Stimulated activated CD4-positive, alpha-beta T cell treated with anti-CD3 and anti-CD28 coated beads, Interleukin-4, amount 100 ng/mL, for 4 hours (primary cell): ENCODE results near the gene NKX2-3.

Source experiments
- DNase-seq, 2 experiments: peaks; one replicate each; pipeline ENCODE4 v3.0.0-alpha.2; 2020

NKX2-3 gene

DNA sequence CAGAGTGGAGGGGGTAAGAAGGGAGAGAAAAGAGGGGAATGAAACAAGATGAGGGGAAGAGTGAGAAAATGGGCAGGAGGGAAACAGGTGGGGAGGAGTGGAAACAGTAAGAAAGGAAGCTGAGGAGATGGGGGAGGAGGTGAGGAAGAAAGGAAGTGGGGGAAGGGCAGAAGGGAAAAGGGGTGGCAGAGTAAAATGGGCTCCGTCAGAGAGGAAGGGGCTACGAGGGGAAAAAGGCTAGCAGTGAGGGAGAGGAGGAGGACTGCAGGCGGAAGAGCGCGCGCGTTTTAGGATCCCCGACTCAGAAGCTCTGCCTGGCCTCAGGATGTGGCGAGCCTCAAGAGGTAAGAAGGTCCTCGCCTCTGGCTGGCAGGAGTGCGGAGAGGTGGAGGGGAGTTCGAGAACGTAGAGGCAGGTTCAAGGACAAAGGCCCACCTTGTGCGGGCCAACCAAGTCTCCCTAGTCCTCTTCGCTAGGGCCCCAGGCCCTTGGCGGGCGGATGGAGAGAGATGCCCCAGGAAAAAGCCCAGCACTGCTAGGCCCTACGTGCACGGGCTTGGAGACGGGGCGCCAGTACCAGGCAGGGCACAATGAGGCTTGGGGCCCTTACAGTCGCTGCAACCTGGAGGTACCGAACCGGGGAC, 5.8 kb upstream of the NKX2-3 start:
- DNase-seq = no peak

DNA sequence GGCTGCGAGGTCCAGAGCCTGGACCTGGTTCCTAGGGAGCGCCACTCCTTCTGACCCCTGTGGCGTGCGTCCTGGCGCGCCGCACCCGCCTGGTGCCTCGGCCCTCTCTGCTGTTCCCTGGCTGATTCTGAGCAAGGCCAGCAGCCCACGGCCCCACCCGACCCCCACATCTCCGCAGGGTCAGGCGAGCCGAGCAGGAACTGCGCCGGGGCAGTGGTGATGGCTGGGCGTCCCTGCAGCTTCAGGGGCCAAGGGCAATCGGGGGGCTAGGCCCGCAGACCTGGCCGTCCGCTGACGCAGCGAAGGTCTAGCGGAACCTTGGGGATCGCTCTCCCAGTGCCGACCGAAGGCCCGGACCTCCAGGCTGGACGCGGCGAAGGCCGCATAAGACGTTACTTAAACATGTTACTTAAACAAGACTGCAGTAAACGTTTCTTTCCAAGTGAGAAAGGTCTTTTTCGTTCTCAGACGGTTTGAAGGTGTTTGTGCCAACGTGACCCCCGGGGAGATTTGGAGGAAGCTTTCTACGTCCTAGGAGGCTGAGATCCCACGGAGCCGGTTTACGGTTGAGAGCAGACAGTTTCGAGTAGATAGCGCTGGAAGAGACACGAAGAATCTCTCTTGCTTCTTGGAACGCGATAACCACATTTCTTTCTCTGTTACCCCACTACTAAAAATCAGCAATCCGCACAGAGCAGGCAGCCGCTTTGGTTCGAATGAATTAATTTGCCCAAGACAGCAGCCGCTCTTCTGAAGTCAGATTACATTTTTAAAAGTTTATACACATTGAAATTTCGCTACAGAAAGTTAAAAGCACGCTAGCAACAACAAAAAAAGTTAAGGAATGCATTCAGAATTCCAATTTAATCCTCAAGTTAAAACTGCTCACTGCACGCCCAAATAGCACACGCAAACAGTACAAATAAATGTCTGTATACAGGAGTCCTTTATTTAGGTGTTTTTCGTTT, 4.9 kb upstream of the NKX2-3 start:
- DNase-seq = no peak

DNA sequence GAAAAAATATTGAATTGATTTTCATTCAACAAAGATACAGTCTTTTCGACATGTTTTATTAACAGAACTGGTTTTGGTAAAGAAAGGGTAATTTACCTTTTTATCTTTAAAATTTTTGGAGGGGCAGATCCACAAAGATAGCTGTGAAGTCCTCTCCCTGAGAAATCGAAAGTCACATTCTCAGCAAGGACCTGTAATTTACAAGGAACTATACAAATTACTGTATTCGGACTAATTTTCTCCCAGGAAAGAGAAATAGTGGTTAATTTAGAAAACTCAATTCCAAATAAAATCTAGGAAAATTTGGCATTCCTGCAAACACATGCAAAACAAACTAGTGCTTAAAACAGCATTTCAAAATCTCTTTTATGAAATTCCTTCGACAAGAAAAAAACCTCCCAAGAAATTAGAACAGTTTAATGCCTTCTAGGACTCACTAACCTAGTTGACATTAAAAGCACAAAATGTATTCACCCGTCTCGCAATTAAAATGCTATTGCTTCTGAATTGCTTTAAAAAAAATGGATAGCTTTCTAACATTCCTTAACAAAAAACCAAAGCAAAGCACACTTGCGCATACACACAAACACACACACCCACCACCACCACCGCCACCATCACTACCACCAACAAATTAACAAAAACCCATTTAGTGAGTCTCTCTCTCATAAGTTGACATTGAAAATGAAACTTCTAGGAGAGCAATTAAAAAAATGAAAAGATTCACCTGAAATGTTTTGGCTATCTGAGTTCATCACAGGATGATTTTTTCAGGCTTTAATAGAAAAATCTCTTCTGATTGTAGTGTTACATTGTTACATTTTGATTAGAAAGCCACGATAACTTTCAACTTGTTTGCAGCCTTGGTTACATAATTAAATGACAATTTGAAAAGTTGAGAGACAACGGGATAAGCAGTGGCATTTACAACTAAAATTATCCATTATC, 4.0 kb upstream of the NKX2-3 start:
- DNase-seq = no peak

DNA sequence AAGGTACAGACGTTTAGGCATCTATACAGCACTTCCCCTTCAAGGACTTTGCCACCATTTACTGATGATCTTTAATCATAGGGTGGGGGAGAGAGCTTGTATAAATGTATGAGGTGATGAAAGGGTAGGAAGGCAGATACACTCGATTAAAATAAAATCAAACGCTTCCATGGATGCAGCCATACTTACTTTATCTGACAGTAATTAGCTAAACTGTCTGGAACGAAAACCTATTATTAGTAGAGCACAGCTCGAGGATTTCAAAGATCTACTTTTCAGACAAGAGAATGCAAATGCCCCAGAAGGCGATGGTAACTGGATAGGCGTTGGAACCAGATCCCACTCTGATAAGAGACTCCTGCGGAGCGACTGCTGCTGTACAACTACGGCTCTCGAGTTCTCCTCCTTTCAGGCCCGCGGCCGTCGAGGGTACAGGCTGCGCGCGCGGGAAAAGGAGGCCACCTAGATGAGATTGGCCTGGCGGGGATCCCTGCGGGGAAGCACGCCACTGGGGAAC, 3.1 kb upstream of the NKX2-3 start:
- DNase-seq = no peak

DNA sequence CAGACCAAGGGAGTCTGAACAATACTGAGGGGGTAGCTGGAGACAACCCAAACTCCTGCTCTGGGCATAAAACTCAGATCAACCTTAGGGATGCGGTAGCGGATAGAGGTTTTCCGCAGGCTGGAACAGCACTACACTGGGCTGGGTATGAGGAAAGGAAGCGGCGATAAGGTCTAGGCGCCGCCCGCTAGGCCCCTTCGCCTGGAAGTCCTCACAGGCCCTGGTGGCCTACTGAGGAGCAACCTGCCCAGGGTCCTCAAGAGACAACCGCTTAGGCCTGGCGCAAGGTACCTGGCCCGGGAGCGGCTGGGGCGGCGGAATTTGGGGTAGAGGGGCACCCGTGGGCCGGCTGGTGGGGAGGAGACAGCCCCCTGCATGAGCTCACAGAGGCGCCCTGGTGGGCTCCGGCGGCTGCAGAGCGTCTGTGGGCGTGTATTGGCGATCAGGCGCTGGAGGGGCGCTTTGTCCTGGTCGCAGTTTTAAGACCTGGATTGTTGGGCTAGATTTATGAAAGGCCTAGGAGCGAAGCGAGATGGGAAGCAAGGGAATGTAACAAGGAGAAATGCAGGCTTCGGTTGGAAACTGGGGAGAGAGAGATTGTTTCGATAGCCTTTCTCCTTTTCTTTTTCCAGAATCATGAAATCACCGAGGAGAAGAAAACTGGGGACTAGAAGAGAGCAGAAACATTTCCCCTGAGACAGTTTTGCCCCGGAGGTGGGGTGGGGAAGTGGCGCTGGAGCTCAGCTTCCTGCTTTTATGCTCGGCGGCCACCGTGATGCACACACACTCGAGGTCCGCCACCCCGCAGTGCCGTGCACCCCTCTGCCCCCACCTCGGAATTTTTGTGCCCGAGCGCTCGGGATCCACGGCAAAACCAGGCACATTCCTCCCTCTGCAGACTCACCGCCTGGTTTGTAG, 2.4 kb upstream of the NKX2-3 start:
- no peak for DNase-seq

DNA sequence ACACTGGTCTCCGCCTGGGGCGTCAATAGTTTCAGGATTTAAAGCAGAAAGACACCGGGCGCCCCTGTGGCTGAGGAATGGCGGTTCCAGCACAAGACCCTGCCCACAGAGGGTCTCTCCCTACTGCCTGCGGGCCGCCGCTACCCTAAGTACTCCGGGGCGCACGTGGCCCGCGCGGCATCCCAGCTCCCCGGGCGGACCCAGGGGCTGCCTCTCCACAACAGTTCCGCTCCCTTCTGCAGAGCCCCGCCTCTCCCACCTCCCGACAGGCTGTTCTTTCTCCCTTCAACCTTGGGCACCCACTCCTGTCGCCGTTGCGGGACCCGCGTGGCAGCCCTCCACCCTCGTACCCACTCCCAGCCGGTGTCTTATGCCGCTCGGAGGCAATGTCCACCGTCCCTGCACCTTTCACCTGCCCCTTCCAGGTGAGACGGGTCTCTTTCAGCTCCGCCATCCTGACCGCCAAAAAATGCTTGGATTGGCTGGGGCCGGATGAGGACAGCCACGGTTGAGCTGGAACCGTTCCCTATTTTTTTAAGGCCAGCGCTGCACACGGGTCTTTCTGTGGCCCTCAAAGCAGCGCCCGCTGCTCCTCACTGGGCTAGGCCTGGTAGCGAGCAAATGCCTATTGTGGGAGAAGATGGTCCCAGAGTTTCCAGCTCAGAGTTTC, 1.6 kb upstream of the NKX2-3 start:
- DNase-seq = no peak

DNA sequence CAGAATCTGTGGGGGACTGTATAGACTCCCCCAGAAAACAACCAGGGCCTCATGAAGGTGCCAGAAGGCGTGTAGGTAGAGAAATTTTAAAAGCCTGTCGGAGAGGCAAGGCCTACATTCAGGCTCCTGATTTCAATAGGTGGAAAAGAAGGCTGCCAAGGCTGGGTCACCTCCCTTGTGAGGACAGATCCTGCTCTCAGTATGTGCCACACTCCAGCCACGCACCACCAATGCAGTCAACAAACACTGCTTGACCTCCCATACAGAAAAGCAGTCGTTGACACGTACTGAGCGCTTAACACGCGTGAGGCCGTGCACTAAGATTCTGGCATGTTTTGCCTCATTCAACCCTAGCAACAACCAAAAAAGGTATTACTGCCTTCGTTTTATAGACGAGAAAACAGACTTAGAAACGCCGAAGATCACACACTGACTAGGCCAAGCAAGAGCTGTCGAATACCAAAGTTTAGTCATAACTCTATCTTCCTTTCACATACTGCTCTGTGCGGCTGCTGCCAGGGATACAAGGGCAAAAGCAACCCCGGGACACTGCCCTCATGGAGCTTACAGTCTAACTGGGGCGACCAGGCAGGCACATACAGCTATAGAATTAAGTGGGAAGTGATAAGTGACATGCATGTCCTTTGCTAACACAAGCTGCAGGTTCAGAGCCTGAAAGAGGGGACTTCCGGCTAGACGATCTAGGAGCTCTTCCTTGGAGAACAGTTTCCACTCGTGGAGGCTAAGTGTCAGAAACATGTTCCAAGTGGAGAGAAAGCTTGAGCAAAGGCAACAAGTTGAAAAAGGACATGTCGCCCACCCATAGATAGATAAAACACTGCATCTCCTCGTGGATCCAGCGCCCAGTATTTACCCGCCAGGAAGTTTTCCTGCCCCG, 797 bp upstream of the NKX2-3 start:
- DNase-seq = no peak

DNA sequence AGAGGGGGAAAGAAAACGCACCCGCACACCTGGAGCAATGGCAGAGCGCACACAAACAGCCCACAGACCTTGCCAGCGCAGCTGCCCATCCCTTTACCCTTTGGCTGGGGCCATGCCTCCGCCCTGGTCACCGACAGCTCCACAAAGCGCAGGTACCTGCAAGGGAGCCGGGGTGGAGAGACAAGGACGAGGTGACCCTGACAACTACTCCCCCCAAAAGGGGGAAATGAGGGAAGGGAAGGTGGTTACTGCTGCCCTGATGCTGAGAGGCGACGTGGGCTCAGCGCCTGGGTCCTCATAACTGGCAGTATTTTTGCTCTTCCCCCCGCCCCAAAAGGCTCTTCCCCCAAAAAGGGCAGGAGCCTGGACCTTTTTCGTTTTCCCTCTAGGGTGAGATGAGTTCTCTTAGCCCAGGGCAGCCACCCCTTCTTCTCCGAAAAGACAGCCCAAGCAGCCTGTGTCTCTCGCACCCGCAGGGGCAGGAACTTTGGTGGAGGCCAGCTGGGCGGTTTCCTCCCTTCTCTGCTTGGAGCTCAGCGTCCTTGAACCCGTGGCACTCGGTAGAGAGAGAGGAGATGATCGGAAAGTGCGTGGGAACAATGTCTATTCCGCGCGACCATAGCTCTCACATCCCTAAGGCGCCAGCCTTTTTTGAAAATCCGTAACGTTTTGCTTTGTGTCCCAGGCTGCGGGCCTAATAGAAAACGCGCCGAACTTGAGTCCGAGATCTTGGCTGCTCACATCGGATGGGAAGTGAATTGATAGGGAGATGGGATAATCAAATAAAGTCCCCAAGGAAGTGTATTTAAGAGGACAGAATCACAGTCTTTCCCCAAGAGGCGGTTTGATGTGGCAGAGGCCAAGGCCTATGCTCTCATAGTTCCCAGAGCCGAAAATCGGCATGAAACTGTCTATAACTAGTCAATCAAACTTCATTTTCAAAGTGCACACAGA, 1.0 kb downstream of the NKX2-3 start:
- no peak for DNase-seq

DNA sequence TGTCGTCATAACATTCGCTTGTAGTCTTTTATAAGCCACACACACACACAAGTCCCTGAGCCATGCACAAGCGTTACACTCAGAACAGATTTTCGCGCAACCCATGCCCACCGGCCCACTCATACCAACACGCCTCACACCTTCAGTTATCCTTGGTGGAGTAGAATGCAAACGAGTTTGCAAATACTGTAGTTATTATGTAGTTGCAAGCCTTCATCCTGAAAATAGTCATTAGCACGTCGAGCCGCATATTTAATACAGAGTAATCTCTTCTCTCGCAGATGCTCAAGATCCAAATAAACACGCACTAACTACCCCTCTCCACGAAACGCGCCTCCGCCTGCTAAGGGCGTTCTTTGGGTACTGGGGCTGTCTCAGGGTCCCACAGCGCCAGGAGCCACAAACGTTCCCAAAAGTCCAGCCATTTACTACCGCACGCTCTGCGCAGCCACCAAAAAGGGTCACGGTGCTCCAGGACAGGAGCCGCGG, 1.8 kb downstream of the NKX2-3 start:
- DNase-seq = no peak

DNA sequence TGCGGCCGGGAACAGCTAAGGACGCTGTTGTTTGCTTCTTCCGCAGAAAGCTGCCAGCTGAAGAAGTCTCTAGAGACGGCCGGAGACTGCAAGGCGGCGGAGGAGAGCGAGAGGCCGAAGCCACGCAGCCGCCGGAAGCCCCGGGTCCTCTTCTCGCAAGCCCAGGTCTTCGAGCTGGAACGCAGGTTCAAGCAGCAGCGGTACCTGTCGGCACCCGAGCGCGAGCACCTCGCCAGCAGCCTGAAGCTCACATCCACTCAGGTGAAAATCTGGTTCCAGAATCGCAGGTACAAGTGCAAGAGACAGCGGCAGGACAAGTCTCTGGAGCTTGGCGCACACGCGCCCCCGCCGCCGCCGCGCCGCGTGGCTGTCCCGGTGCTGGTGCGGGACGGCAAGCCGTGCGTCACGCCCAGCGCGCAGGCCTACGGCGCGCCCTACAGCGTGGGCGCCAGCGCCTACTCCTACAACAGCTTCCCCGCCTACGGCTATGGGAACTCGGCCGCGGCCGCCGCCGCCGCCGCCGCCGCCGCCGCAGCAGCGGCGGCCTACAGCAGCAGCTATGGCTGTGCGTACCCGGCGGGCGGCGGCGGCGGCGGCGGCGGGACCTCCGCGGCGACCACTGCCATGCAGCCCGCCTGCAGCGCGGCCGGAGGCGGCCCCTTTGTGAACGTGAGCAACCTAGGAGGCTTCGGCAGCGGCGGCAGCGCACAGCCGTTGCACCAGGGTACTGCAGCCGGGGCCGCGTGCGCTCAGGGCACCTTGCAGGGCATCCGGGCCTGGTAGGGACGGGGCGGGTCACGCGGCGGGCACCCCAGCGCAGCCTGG, 2.4 kb downstream of the NKX2-3 start:
- DNase-seq = peak in 1 of 2 experiments; percentile 60

DNA sequence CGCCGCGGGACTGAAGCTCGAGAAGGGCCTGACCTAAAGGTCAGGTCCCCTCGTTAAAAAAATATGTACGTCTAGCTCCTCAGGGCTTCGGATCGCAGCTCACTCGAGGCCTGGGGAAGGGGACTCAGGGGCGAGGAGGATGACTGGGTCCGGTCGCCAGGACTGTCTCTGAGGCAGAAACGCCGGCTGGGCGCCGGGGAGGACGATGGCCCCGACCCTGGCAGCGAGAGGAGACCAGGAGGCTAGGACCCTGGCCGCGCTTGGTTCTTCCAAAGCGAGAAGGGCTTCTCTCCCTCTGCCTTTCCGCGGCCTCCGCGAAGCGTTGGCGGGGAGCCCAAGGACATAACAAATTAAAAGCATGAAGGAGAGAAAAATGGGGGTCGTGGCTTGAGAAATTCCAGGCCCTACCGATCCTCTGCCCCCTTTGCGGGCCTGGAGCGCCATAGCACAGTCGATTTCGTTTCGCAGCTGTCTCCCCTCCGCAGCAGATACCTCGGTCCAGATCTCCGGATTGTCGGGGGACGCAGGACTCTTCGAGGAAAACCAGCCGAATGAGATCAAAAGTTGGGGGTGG, 3.1 kb downstream of the NKX2-3 start:
- no peak for DNase-seq

DNA sequence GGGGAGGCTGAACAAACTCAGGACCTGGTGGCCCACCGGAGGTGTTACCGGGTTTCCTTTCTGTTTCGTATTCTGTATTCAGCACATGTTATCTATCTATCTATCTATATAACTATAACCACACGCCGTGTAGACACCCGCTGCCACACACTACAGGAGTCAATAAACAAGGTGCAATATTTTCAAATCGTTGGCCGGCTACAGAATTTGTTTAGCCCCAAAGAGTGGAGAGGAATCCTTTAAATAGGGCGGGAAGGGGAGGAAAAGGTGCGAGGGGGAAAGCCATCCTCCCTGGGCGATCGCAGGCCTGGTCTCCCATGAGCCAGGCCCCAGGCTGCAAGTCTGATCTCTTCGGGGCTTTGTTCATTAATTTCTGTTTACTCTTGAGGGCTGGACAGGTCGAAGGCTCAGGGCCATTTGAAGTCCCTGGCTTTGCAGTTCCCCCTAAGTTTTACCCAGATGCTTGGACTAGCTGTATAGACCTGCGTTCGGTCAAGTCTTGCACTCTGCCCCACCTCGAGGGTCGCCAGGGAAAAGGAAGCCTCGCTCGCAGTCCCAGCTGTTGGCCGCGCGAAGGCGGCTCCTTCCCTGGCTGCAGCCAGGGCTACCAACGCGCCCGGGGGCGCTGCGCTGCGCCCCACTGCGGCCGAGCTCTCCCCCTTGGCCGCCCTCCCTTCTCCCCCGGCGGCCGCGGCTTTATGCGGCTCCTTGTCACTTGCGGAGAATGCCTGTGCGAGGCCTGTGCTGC, 3.8 kb downstream of the NKX2-3 start:
- no peak for DNase-seq

DNA sequence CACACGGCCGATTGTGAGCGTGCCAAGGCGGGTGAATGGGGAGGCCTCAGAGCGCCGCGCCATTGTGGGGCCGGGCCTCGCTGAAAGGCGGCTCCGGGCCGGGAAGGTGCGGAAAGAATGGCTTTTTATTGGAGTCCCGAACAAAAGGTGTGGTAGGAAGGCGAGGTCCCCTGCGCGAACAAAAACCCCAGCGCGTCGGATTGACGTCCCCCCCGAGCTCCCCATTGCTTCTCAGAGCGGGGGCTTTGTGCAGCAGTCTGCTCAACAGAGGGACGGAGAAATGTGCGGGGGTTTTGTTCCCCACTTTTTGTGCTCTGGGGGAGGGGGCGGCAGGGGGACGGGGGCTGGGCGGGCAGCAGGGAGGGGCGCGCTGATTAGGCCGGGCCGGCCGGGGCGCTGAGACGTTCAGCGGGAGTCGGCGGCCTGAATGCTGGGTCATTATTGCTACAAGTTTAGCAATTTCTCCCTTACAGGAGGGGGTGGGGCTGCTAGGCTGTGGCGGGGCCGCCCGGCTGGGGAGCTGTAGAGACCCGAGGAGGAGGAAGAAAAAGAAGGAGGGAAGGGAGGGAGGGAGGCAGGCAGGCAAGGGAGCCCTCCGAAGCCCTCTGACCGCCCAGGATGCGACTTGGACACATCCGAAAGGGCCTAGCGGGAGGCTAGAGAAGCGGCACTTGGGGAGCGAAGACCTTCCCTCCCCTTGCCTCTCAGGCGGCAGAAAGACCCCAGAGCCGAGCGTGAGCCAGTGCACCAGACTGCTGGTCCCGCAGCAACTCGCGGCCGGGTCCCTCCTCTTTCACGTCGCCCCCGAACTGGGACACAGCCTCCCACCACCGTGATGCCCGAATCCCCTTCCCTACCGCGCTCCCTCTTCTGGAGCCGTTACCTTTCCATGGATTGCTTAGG, 4.6 kb downstream of the NKX2-3 start:
- DNase-seq = no peak

DNA sequence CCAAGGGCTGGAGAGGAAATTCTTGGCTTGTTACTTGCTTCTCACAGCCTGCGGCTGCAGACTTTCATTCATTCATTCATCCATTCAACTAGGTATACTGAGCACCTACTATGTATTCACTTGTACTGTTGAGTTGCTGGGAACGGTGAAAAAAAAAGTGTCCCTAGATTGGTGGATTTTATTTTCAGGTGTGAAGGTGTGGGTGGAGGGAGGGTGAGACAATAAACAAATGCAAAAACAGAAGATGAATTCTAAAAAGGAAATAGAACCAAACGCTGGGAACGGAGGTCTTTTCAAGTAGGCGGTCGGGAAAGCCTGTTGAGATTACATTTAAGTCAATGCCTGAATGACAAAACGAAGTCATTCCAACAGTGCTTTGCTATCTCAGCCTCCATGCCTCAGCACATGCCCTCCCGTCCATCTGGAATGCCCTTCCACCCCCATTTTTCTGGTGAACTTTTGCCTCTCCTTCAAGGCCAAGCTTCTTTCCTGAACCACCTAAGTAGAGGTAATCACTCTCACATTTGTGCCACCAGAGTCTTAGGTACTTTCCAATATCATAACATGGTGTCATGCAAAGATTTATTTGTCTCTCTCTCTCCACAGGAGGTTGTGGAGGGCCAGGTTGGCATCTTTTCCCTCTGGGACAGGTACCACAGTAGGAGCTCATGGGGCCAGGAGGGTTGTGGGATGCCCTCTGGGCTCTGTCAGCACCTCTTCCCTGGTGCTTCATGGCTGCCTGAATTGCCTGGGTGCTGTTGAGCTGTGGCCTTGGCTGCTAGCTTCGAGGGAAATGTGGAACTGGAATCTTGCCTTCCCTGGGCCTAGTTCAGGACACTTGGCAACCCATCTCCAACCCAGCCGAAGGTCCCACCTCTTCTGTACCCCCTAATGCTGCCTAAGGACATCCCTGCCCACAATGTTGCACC, 5.5 kb downstream of the NKX2-3 start:
- no peak for DNase-seq
